ENCODE measurements around the gene KHDRBS2. TPM values are rescaled to one million over a fixed set of nuclear protein-coding genes. Genes with fewer than 3 reads are reported as not detected.

The KHDRBS2 gene
- total RNA-seq (not detected in 2 replicates), polyA plus RNA-seq (not detected in 2 replicates), polyA minus RNA-seq (not detected in 2 replicates), Bru-seq, nascent RNA (percentile 0 among the genes with signal in this experiment), BruChase-seq, experiment 1, labeled RNA remaining after a 6-hour chase (not detected), BruChase-seq, experiment 2, labeled RNA remaining after a 2-hour chase (percentile 1 among the genes with signal in this experiment)
- not detected in 2 replicates for polyA plus RNA-seq (2011; cell fraction: cytosol; rRNA removed)
- not detected in 2 replicates for polyA plus RNA-seq (2011; cell fraction: nucleus; rRNA removed)
- polyA plus RNA-seq (2012): not detected in 2 replicates
- polyA minus RNA-seq (2011; cell fraction: cytosol; rRNA and poly(A)+ RNA removed): not detected
- not detected in 2 replicates for polyA minus RNA-seq (2011; cell fraction: nucleus; rRNA and poly(A)+ RNA removed)
- long read RNA-seq: 0 reads

GRCh38 chr6:62285612-62286469 is at the start of gene KHDRBS2:
Gene KHDRBS2, minus strand, starts transcription at chr6:62286225.
- Histone ChIP-seq H3K4me2 (ENCODE audit: insufficient read depth, low read length) (no peak within 1 kb of the TSS), H2AFZ (ENCODE audit: low read depth, low read length) (no peak within 1 kb of the TSS), H3K79me2 (ENCODE audit: control insufficient read depth, insufficient read depth, low read length) (no peaks in the 10 kb centered on the region), H3K4me1 (ENCODE audit: control insufficient read depth, extremely low read depth, insufficient read depth, low read length) (no peaks in the 10 kb centered on the region), H3K27me3 (ENCODE audit: control insufficient read depth in 2 of 2, insufficient read depth in 2 of 2, low read length in 2 of 2) (no peaks in the 10 kb centered on the region), H3K9me3 (replicated peaks; ENCODE audit: control insufficient read depth, insufficient read depth, low read length) (no peaks in the 10 kb centered on the region), H4K20me1 (replicated peaks; ENCODE audit: control insufficient read depth, extremely low read depth, insufficient read depth, low read length) (no peaks in the 10 kb centered on the region), H3K4me3 (replicated peaks in 1 of 3; ENCODE audit: insufficient read depth in 1 of 3, low read depth in 1 of 3, low read length in 3 of 3) (no peak within 1 kb of the TSS), H3K9ac (replicated peaks; ENCODE audit: extremely low read depth, insufficient read depth, low read length) (no peak within 1 kb of the TSS), H3K9me1 (replicated peaks; ENCODE audit: control insufficient read depth, extremely low read depth, insufficient read depth, low read length) (no peaks in the 10 kb centered on the region), H3K27ac (ENCODE audit: insufficient read depth, low read depth, low read length) (no peak within 1 kb of the TSS), H3K36me3 (ENCODE audit: control insufficient read depth in 2 of 2, extremely low read depth in 1 of 2, insufficient read depth in 2 of 2, low read length in 2 of 2) (no peaks in the 10 kb centered on the region)
- TF ChIP-seq POLR2A (IDR thresholded peaks at IDR 0.05; ENCODE audit: low read depth, low read length) (no peak), FOS (IDR thresholded peaks at IDR 0.05; ENCODE audit: borderline replicate concordance, insufficient read depth, low read length) (no peak), JUN (IDR thresholded peaks at IDR 0.05; ENCODE audit: borderline replicate concordance, insufficient read depth, insufficient read length, low read depth) (no peak), MYC (IDR thresholded peaks at IDR 0.05; ENCODE audit: low read depth, low read length) (no peak), POLR2AphosphoS5 (IDR thresholded peaks at IDR 0.05; ENCODE audit: insufficient read depth, low read depth, low read length) (no peak), MAX (IDR thresholded peaks at IDR 0.05; ENCODE audit: insufficient read depth, insufficient read length) (no peak), GATA2 (IDR thresholded peaks at IDR 0.05; ENCODE audit: insufficient read depth, insufficient read length, low read depth, low read length) (no peak), EZH2 (IDR thresholded peaks at IDR 0.05; ENCODE audit: borderline replicate concordance, low read depth, low read length, severe bottlenecking) (no peak), CTCF (IDR thresholded peaks at IDR 0.05; ENCODE audit: extremely low read depth in 1 of 2, insufficient read depth in 1 of 2, low read depth in 1 of 2, low read length in 2 of 2) (no peak)
- intact Hi-C loops (cut with micrococcal nuclease) (no loop called here), dilution Hi-C loops (cut with MboI; ENCODE audit: extremely low pct_ligation_motif_present, low sequenced_read_pairs) (no loop called here)
- ChIA-PET POLR2A (no interaction called here), CTCF (interaction anchor here (0.6 kb wide), 1 partner anchor 1892 kb away, joined by 3 read pairs; no protein-coding TSS in a partner anchor)
- no TSS peak for BruUV-seq (replicated peaks)
- DNase-seq (ENCODE audit: low read depth, low spot score) (no peak), FAIRE-seq (no peak)

All from endothelial cell of umbilical vein (primary cell).